GM12874 (cell line): ENCODE data around the gene KIF15.

ENCODE experiments used
- CTCF ChIP-seq: IDR thresholded peaks from 2 replicates; pipeline ENCODE4 v1.5.1; 2011; ENCODE audit warnings: low read depth, mild to moderate bottlenecking, control low read depth, low read length, moderate library complexity; ENCODE audit not compliant: insufficient read depth

The KIF15 gene

GRCh38 chr3:44885618-44886017, 124.0 kb downstream of the KIF15 start:
- no peak for TF ChIP-seq CTCF

GRCh38 chr3:44886561-44886960, 125.0 kb downstream of the KIF15 start:
- TF ChIP-seq CTCF, result no peak

GRCh38 chr3:44887101-44887500, 125.5 kb downstream of the KIF15 start:
- no peak for TF ChIP-seq CTCF

- TF ChIP-seq CTCF, result no peak
Observed at GRCh38 chr3:44890258-44890657, 128.7 kb downstream of the KIF15 start.

- TF ChIP-seq CTCF, result no peak
Observed at GRCh38 chr3:44890852-44891251, 129.3 kb downstream of the KIF15 start.

- TF ChIP-seq CTCF, result no peak
Observed at GRCh38 chr3:44892689-44893088, 131.1 kb downstream of the KIF15 start.

GRCh38 chr3:44893097-44893496, 131.5 kb downstream of the KIF15 start:
- TF ChIP-seq CTCF, result no peak

GRCh38 chr3:44894485-44894884, 132.9 kb downstream of the KIF15 start:
- no peak for TF ChIP-seq CTCF
